Ramos (cell line): ENCODE results near the gene TK2.
"Not testable (repeated sequence)": the region's sequence is repeated elsewhere in the genome, so short reads cannot be mapped to it uniquely, and the experiment has no call there.

Source experiments
- in situ Hi-C: fragments of 300-500 bp; cut with MboI; formaldehyde crosslinking; loops from one replicate; pipeline ENCODE4 v1.14.3; 2022; ENCODE audit warnings: low sequenced_read_pairs; ENCODE audit not compliant: unreplicated experiment

The TK2 gene

GRCh38 chr16:66473654-66474519 is 76.0 kb downstream of the TK2 start:
- in situ Hi-C loops, result no loop called here

- in situ Hi-C loops, result no loop called here
Observed at GRCh38 chr16:66473051-66473571, 76.8 kb downstream of the TK2 start.

- in situ Hi-C loops, result no loop called here
Observed at GRCh38 chr16:66471716-66472393, 78.1 kb downstream of the TK2 start.

GRCh38 chr16:66471264-66471663 is 78.7 kb downstream of the TK2 start:
- in situ Hi-C loops, result no loop called here

- in situ Hi-C loops, result no loop called here
Observed at GRCh38 chr16:66470556-66470955, 79.4 kb downstream of the TK2 start.

GRCh38 chr16:66469947-66470546 is 79.9 kb downstream of the TK2 start:
- in situ Hi-C loops, result no loop called here

- in situ Hi-C loops, result no loop called here
Observed at GRCh38 chr16:66469291-66469946, 80.5 kb downstream of the TK2 start.

- in situ Hi-C loops, result no loop called here
Observed at GRCh38 chr16:66468321-66468965, 81.5 kb downstream of the TK2 start.

- in situ Hi-C loops, result no loop called here
Observed at GRCh38 chr16:66467611-66468010, 82.3 kb downstream of the TK2 start.

- in situ Hi-C loops, result not testable (repeated sequence)
Observed at GRCh38 chr16:66466636-66467035, 83.3 kb downstream of the TK2 start.

GRCh38 chr16:66465946-66466345 is 84.0 kb downstream of the TK2 start:
- in situ Hi-C loops, result not testable (repeated sequence)

- in situ Hi-C loops, result no loop called here
Observed at GRCh38 chr16:66462912-66463311, 87.0 kb downstream of the TK2 start.

GRCh38 chr16:66460703-66461102 is 89.2 kb downstream of the TK2 start:
- in situ Hi-C loops, result no loop called here

- in situ Hi-C loops, result no loop called here
Observed at GRCh38 chr16:66459878-66460277, 90.0 kb downstream of the TK2 start.

GRCh38 chr16:66458853-66459252 is 91.1 kb downstream of the TK2 start:
- in situ Hi-C loops, result no loop called here

GRCh38 chr16:66458292-66458691 is 91.6 kb downstream of the TK2 start:
- in situ Hi-C loops, result no loop called here
